GM20000 (cell line): ENCODE measurements around the gene BSN.

Experiments used
- DNase-seq: peaks from one replicate; pipeline ENCODE4 v3.0.0; 2012; ENCODE audit warnings: low spot score
- TF ChIP-seq, protein P1 (sequence below): IDR thresholded peaks from 2 replicates; pipeline ENCODE4 v1.5.1; 2012; ENCODE audit warnings: mild to moderate bottlenecking, control low read depth; ENCODE audit errors: extremely low read depth, missing control alignments

The BSN gene

DNA sequence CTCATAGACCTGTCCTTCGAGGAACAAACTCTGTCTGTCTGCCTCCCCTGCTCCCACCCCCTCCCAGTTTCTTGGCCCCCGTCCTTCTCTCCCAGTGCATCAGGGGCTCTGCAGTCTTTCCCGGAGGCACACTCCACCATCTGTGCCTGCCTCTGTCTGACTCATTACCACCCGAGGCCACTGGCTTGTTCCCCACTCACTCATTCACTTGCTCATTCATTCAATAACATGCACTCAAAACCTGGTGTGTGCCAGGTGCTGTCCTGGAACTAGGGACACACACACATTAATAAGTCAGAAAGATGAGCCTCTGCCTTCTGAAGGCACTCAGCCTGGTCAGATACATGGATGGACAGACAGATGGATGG, 152.8 kb downstream of the BSN start:
- TF ChIP-seq, protein P1, sequence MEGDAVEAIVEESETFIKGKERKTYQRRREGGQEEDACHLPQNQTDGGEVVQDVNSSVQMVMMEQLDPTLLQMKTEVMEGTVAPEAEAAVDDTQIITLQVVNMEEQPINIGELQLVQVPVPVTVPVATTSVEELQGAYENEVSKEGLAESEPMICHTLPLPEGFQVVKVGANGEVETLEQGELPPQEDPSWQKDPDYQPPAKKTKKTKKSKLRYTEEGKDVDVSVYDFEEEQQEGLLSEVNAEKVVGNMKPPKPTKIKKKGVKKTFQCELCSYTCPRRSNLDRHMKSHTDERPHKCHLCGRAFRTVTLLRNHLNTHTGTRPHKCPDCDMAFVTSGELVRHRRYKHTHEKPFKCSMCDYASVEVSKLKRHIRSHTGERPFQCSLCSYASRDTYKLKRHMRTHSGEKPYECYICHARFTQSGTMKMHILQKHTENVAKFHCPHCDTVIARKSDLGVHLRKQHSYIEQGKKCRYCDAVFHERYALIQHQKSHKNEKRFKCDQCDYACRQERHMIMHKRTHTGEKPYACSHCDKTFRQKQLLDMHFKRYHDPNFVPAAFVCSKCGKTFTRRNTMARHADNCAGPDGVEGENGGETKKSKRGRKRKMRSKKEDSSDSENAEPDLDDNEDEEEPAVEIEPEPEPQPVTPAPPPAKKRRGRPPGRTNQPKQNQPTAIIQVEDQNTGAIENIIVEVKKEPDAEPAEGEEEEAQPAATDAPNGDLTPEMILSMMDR = no peak
- DNase-seq = no peak

DNA sequence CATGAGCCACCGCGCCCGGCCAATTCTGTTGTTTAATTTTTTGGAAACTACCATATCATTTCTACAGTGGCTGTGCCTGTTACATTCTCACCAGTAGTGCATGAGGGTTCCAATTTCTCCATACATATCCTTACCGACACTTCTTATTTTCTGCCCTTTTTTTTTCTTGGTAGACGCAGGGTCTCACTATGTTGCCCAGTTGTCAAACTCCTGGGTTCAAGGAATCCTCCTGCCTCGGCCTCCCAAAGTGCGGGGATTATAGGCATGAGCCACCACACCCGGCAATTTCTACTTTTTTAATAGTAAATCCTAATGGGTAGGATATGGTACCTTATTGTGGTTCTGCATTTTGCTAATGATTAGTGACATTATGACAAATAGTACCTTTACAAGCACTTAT, 155.6 kb downstream of the BSN start:
- no peak for DNase-seq

GRCh38 chr3:49711489-49711888, 157.2 kb downstream of the BSN start:
- DNase-seq = no peak
- TF ChIP-seq, protein P1 = no peak

More for the DNA sequence above, 155.6 kb downstream of the BSN start:
- TF ChIP-seq, protein P1 = no peak

DNA sequence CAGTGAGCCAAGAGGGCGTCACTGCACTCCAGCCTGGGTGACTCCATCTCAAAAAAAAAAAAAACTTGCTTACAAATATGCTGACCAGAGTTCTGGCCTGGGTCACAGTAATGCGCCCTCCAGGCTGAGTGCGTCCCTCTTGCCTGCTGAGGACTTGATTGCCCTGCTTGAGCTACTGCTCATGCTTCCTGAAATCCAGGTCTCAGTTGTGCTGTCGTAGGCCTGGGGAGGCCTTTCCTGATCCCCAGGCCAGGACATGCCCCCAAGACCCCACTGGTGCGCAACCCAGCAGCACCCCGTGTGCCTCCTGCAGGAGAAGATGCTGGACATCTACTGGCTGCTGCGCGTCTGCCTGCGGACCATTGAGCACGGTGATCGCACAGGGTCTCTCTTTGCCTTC, 157.9 kb downstream of the BSN start:
- DNase-seq = no peak
- TF ChIP-seq, protein P1 = no peak

DNA sequence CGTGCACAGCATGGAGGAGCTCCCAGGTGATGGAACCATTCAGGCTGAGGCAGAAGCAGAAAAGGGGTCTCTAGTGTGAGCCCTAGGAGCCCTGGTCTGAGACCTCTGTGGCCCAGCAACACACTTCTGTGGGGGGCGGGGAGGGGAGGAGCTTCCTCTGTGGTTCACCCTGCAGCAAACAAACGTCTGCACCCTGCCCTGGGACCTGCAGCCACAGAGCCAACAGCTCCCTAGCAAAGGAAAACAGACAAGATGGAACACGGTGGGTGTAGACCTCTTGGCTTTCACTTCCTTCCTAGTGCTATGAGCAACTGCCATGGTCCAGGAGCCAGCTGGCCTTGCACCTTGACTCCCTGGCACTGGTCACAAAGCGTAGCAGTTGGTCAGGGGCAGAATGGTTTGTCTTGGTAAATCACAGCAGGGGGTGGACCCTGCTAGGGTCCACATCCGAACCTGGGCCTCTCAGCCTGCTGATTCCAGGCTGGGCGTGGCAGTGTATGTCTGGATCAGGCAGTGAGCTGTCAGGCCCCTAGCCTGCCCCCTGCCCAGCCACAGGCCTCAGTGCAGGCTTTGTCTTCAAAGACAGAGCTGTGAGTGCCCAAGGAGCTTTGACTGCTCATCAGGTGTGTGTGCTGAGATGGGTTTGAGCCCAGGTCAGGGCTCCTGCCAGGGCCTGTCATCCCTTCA, 158.5 kb downstream of the BSN start:
- TF ChIP-seq, protein P1 = no peak
- no peak for DNase-seq

- TF ChIP-seq, protein P1 = no peak
- DNase-seq = no peak
Measured at GRCh38 chr3:49713336-49714105, 159.2 kb downstream of the BSN start.
